GM10266 (cell line): ENCODE measurements around the gene AZIN2.
A peak's percentile ranks its signal among the peaks of the same experiment; 100 is the strongest.

ENCODE experiments used
- DNase-seq: peaks from one replicate; pipeline ENCODE4 v3.0.0; 2012; ENCODE audit errors: extremely low spot score
- CTCF ChIP-seq: IDR thresholded peaks from 2 replicates; pipeline ENCODE4 v1.5.1; 2012; ENCODE audit warnings: mild to moderate bottlenecking, low read depth; ENCODE audit not compliant: control insufficient read depth, insufficient read depth; ENCODE audit errors: missing control alignments

The AZIN2 gene

GRCh38 chr1:33111965-33112364 lies 31.0 kb downstream of the AZIN2 start:
- peak; percentile 36 for TF ChIP-seq CTCF
- no peak for DNase-seq

- no peak for DNase-seq
- TF ChIP-seq CTCF = no peak
These were observed 36.6 kb downstream of the AZIN2 start for GRCh38 chr1:33117440-33118085.

GRCh38 chr1:33118274-33118673 lies 37.3 kb downstream of the AZIN2 start:
- TF ChIP-seq CTCF = no peak
- DNase-seq = no peak

GRCh38 chr1:33119050-33119449 lies 38.1 kb downstream of the AZIN2 start:
- DNase-seq = no peak
- no peak for TF ChIP-seq CTCF

- no peak for TF ChIP-seq CTCF
- no peak for DNase-seq
These were observed 38.7 kb downstream of the AZIN2 start for GRCh38 chr1:33119532-33120217.

GRCh38 chr1:33120436-33121231 lies 39.7 kb downstream of the AZIN2 start:
- no peak for TF ChIP-seq CTCF
- DNase-seq = no peak
